ENCODE data around the gene MRPS18A.
A peak's percentile ranks its signal among the peaks of the same experiment; 100 is the strongest.

Gene MRPS18A

GRCh38 chr6:43687437-43688347 lies at the start of gene MRPS18A:
Gene MRPS18A (minus strand): TSS chr6:43687791. CDS start chr6:43687779, 12 bp downstream.
- peak; percentile 80 for DNase-seq

- no peak for DNase-seq
Measured at GRCh38 chr6:43736844-43737243, 49.3 kb upstream of the MRPS18A start.

DNA sequence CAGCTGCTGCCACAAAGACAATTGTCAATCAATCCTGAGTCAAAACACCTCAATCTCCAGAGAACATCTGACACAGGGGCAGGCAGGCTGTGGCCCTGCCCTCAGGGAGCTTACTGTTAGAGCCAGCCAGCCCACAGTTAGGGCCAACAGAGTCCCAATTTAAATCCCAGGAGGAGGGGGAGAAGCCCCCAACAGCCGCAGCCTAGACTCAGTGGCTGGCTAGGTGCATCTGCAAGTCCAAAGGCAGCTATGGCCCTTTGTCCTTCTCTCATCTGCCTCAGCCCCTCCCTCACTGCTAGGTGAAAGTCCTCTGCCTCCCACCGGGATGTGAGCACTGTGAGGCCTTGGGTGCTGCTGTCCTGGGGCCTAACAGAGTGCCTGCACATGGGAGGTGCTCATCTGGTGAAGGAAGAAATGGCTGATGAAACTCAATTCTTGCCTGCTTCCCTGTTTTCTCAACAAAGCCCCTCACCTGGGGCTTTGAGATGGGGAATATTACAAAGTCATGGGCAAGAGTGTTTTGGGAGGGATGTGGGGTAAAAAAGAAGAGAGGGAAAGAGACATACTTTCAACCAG lies 48.7 kb upstream of the MRPS18A start:
- DNase-seq: no peak

DNA sequence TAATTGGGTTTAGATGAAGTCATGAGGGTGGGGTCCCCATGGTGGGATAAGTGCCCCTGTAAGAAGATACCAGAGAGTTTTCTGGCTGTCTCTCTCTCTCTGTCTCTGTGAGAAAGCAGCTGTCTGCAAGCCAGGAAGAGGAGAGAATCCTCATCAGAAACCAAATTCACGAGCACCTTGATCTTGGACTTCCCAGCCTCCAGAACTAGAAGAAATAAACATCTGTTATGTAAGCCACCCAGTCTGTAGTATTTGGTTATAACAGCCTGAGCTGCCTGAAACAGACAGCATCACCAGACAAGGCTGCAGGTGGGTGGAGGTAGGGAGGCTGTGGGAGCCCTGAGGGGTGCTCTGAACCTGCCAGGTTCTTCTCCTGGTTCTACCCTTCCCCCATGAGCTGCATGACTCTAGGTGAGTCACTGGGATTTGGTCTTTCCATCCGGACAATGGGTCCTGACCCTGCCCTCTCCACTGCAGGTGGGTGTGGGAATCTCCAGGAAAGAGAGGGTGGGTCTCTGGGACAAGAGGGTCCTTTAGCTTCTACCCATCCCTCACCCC lies 48.1 kb upstream of the MRPS18A start:
- no peak for DNase-seq

- no peak for DNase-seq
Measured at GRCh38 chr6:43734294-43734665, 46.7 kb upstream of the MRPS18A start.

GRCh38 chr6:43733471-43734293 lies 46.1 kb upstream of the MRPS18A start:
- no peak for DNase-seq

DNA sequence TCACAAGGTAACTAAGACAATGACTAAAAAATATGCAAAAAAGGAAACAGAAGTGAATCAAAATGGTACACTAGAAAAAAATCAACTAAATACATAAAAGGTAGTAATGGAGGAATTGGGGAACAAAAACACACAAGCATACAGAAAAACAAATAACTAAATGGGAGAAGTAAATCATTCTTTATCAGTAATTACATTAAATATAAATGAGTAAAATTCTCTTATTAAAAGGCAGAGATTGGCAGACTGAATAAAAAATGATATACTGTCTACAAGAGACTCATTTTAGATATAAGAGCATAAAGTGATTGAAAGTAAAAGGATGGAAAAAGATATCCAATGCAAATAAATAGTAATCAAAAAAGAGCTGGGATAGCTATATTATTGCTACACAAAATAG lies 43.0 kb upstream of the MRPS18A start:
- DNase-seq: no peak

- DNase-seq: no peak
Measured at GRCh38 chr6:43729537-43729936, 41.9 kb upstream of the MRPS18A start.

GRCh38 chr6:43728586-43728985 lies 41.0 kb upstream of the MRPS18A start:
- DNase-seq: no peak

DNA sequence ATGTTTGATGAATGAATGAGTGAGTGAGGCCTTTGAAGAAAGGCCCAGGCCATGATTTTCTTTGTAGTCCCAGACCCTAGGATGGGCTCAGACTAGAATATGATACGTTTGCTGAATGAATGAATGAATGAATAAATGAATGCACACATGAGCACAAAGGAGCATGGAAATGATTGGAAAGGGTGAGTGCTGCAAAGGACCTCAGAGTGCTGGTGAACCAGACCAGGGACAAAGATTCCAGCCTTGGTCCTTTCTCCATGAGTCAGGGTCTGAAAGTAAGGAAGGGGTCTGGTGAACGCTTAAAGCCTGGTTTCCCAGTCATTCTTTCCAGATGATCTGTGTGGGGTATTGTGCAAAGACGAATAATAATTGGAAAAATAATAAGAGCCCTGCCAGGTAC lies 40.0 kb upstream of the MRPS18A start:
- DNase-seq: no peak

GRCh38 chr6:43725643-43726580 lies 38.3 kb upstream of the MRPS18A start:
- DNase-seq: no peak

- DNase-seq: no peak
Measured at GRCh38 chr6:43724914-43725642, 37.5 kb upstream of the MRPS18A start.

DNA sequence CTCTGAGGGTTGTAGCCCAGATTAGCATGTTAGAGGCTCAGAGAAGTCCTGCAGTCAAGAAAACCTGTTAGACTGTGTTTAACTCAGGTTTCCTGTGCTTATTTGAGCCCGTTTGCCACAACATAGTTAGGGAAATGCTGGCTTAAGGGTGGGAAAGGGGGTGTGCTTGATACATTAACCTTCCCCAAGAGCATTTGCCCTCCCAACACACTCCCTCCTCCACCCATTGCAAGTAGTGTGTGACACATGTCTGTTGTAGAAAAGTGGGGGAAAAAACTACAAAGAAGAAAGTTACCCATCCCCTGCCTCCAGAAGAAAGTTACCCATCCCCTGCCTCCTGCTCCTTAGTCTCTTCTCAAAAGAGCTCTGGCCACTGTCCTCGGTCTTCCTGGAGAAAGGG lies 36.8 kb upstream of the MRPS18A start:
- DNase-seq: no peak

- peak; percentile 30 for DNase-seq
Measured at GRCh38 chr6:43723737-43724295, 36.2 kb upstream of the MRPS18A start.

DNA sequence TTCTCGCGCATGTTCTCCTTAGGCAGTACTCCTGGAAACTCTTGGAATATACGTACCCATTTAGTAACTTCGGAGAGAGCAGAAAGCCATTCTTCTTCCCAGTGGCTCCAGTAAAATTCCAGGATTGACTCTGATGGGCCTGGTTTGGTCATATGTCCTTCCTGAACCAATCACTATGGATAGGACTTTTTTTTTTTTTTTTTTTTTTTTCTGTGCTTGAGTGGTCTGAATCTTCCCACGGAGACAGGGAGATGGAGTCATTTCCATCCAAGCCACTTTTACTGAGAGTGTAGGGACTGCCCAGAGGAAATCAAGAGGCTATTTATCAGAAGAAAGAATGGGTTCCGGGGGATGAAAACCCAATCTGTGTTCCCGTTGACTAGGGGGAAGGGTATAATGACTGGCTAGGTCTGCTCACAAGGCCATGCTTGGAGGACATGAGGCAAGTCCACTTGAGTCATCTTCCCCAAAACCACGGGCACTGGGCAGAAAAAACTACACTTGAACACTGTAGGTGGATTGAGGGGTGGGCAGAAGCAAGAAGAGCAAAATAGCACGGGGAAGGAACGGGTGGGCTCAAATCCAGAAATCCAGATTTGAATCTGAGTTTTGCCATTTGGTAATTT lies 35.4 kb upstream of the MRPS18A start:
- DNase-seq: no peak

DNA sequence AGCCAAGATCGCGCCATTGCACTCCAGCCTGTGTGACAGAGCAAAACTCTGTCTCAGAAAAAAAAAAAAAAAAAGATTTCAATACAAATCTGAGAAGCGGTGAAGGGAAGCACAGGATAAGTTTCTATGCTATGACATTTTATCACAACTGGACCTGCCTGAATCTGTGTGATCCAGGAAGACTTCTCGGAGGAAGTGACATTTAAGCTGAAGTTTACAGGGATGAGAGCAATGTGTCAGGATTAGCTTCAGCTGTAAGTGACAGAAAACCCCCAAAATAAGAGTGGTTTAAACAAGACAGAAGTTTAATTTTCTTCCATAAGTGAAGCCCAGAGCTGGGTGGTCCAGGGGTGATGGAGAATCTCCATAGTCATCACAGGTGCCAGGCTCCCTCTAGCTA lies 33.4 kb upstream of the MRPS18A start:
- DNase-seq: no peak

- no peak for DNase-seq
Measured at GRCh38 chr6:43719511-43719910, 31.9 kb upstream of the MRPS18A start.

DNA sequence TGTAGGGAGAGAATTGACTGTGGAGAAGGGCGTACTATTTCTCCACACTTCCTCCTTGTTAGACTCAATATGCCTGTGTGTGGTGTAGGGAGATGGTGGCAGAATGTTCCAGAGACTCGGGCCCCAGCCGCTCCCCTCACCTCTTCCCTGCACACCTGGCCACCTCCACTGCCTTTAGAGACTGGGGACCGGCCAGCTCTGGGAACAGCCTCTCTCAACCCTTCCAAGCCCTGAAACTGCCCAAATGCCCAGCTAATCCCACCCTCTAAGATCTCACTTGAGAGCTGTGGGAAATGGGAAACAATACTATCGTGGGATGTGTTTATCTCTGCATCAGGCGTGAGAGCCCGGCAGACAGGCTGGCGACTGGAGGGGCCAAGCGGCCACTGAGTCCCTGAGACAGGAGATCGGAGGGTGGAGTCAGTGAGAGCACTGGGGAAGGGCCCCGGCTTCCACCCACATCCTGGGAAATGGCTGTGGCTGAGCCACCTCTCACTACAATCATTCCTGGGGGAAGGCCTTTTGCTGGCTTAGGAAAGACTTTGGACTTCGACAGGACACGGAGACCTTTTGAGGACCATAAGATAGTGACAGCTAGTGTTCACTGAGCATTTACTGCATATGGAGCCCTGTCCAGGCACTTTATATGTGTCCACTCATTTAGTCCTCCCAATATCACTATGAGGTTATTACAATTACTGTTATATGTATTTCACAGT lies 31.0 kb upstream of the MRPS18A start:
- DNase-seq: no peak

GRCh38 chr6:43717822-43718221 lies 30.2 kb upstream of the MRPS18A start:
- DNase-seq: no peak

DNA sequence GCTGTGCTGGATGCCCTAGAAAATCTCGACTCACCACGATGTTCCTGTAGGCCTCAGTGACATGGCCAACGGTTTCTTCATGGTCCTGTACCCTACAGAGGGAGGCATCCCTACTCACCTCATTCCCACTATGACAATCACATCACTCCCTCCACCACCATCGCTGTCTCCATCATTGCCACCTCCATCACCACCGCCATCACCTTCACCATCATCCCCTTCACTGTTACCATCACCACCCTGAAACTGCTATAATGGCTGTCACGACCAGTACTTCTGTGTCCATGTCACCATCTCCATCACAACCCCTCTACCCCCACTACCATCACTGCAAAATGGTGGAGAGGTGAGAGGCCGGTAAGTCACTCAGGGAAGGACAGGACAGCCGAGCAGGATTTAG lies 29.8 kb upstream of the MRPS18A start:
- DNase-seq: no peak

All from NCI-H1092 treated with DMSO at 0.1 percent for 48 hours (cell line).